PFSK-1 (cell line): Measurements from ENCODE around the gene HERC5.

Source experiments
- SIN3A ChIP-seq: IDR thresholded peaks from 2 replicates; pipeline ENCODE4 v1.6.1; 2012; ENCODE audit warnings: mild to moderate bottlenecking, low read length, moderate library complexity, borderline replicate concordance; ENCODE audit not compliant: insufficient read depth
- TF ChIP-seq, protein P1 (sequence below), 2 experiments: IDR thresholded peaks; 2 replicates each; pipeline versions ENCODE4 v1.6.1 to v1.8.0; 2011 to 2012; ENCODE audit warnings: low read depth in 2 of 2, low read length in 2 of 2, control low read depth in 1 of 2, inconsistent platforms in 1 of 2, mild to moderate bottlenecking in 1 of 2, moderate library complexity in 1 of 2; ENCODE audit not compliant: insufficient read depth in 1 of 2

DNA sequence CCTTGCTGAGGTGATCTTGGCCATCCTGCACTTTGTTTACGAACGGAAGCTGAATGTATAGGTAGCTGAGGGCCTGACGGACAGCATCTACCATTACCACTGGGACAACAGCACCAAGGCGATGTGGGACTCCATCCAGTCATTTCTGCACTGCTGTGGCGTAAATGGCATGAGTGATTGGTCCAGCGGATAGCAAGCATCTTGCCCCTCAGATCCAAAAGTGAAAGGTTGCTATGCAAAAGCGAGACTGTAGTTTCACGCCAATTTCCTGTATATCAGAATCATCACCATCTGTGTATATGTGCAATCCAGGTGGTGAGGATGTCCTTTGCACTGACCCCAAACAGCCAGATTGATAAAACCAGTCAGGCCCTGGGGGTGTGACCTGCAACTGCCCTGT is 70.9 kb downstream of the HERC5 start:
- TF ChIP-seq, protein P1, sequence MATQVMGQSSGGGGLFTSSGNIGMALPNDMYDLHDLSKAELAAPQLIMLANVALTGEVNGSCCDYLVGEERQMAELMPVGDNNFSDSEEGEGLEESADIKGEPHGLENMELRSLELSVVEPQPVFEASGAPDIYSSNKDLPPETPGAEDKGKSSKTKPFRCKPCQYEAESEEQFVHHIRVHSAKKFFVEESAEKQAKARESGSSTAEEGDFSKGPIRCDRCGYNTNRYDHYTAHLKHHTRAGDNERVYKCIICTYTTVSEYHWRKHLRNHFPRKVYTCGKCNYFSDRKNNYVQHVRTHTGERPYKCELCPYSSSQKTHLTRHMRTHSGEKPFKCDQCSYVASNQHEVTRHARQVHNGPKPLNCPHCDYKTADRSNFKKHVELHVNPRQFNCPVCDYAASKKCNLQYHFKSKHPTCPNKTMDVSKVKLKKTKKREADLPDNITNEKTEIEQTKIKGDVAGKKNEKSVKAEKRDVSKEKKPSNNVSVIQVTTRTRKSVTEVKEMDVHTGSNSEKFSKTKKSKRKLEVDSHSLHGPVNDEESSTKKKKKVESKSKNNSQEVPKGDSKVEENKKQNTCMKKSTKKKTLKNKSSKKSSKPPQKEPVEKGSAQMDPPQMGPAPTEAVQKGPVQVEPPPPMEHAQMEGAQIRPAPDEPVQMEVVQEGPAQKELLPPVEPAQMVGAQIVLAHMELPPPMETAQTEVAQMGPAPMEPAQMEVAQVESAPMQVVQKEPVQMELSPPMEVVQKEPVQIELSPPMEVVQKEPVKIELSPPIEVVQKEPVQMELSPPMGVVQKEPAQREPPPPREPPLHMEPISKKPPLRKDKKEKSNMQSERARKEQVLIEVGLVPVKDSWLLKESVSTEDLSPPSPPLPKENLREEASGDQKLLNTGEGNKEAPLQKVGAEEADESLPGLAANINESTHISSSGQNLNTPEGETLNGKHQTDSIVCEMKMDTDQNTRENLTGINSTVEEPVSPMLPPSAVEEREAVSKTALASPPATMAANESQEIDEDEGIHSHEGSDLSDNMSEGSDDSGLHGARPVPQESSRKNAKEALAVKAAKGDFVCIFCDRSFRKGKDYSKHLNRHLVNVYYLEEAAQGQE (IDR thresholded peaks at IDR 0.05; ENCODE audit: insufficient read depth in 1 of 2, low read depth in 2 of 2, low read length in 2 of 2), result no peak
- TF ChIP-seq SIN3A, result no peak
